K562 (cell line): ENCODE measurements around the gene KRTAP5-7. TPM values are rescaled to one million over a fixed set of nuclear protein-coding genes. Genes with fewer than 3 reads are reported as not detected.

ENCODE experiments used
- polyA plus RNA-seq, 8 experiments: library from polyadenylated mRNA; depleted of rRNA in 4 of 8; stranded (reverse) in 5 of 8; unstranded in 3 of 8; fragments of >200 nt; fragmentation: Nextera tagmentation in 2 of 8; fragmentation: Illumina TruSeq in 1 of 8; extraction: Ambion mirVana in 2 of 8; extraction: Trizol in 1 of 8; gene quantifications; 2 replicates each; pipeline versions ENCODE4 v1.2.1 to v1.2.3, GENCODE V29; 2011 to 2014; ENCODE audit warnings: inconsistent platforms in 1 of 8, missing spikeins in 1 of 8
- small RNA-seq: library from RNA; depleted of rRNA; stranded (forward); fragments of <200 nt; gene quantifications from one replicate; pipeline ENCODE3, GENCODE V24; 2014
- total RNA-seq, 7 experiments: library from RNA; depleted of rRNA in 6 of 7; stranded (reverse); fragments of >200 nt in 6 of 7; fragmentation: Illumina TruSeq in 2 of 7; extraction: Trizol in 2 of 7; gene quantifications; 2 replicates each; pipeline versions ENCODE4 v1.2.1 to v1.2.3, GENCODE V29; 2011 to 2021; ENCODE audit warnings: low replicate concordance in 1 of 7

Gene KRTAP5-7
- total and polyA plus RNA-seq, 9 of the 15 experiments (the other 6 are each of a cell fraction or from before 2014, with no cell fraction given), result not detected

Small RNA genes within 50 kb of the gene (small RNA-seq; reads per million reads assigned to genes)
- not detected for gene AP000867.1

Other genes starting within 250 kb of the KRTAP5-7 start
- 96.8 and 126 TPM in 2 replicates for gene DHCR7, start 78.9 kb upstream of the KRTAP5-7 start, total RNA-seq (2014; rRNA removed)
- gene DHCR7, start 78.9 kb upstream of the KRTAP5-7 start, total RNA-seq (2014; rRNA removed; fragmentation: Illumina TruSeq; extraction: Trizol), result 34.2 and 38.0 TPM in 2 replicates
- gene DHCR7, start 78.9 kb upstream of the KRTAP5-7 start, total RNA-seq (2015; rRNA removed; fragmentation: Illumina TruSeq; extraction: Trizol), result 45.5 and 48.0 TPM in 2 replicates
- gene DHCR7, start 78.9 kb upstream of the KRTAP5-7 start, total RNA-seq (2021), result 176 and 181 TPM in 2 replicates
- gene DHCR7, start 78.9 kb upstream of the KRTAP5-7 start, polyA plus RNA-seq (2011; rRNA removed), result 107 and 268 TPM in 2 replicates
- gene DHCR7, start 78.9 kb upstream of the KRTAP5-7 start, polyA plus RNA-seq (2014; fragmentation: Illumina TruSeq; extraction: Trizol), result 136 and 192 TPM in 2 replicates
- 10 to 100 TPM in 1 of 2 experiments, 1 to 10 TPM in 1; 8.4 to 14.5 TPM for gene DHCR7, start 78.9 kb upstream of the KRTAP5-7 start, polyA plus RNA-seq (2014; fragmentation: Nextera tagmentation; extraction: Ambion mirVana)
- gene DHCR7, start 78.9 kb upstream of the KRTAP5-7 start, polyA plus RNA-seq (2014; rRNA removed), result 82.4 and 83.0 TPM in 2 replicates
- 44.5 and 53.6 TPM in 2 replicates for gene NADSYN1, start 74.1 kb upstream of the KRTAP5-7 start, total RNA-seq (2014; rRNA removed)
- gene NADSYN1, start 74.1 kb upstream of the KRTAP5-7 start, total RNA-seq (2014; rRNA removed; fragmentation: Illumina TruSeq; extraction: Trizol), result 26.3 and 27.4 TPM in 2 replicates
- 41.7 and 42.8 TPM in 2 replicates for gene NADSYN1, start 74.1 kb upstream of the KRTAP5-7 start, total RNA-seq (2015; rRNA removed; fragmentation: Illumina TruSeq; extraction: Trizol)
- gene NADSYN1, start 74.1 kb upstream of the KRTAP5-7 start, total RNA-seq (2021), result 47.9 and 51.6 TPM in 2 replicates
- 43.2 and 51.7 TPM in 2 replicates for gene NADSYN1, start 74.1 kb upstream of the KRTAP5-7 start, polyA plus RNA-seq (2011; rRNA removed)
- gene NADSYN1, start 74.1 kb upstream of the KRTAP5-7 start, polyA plus RNA-seq (2014; fragmentation: Illumina TruSeq; extraction: Trizol), result 40.3 and 42.1 TPM in 2 replicates
- gene NADSYN1, start 74.1 kb upstream of the KRTAP5-7 start, polyA plus RNA-seq (2014; fragmentation: Nextera tagmentation; extraction: Ambion mirVana), result 10 to 100 TPM; 12.7 to 14.6 TPM
- gene NADSYN1, start 74.1 kb upstream of the KRTAP5-7 start, polyA plus RNA-seq (2014; rRNA removed), result 54.0 and 57.3 TPM in 2 replicates
- not detected in 2 replicates for gene KRTAP5-8, start 10.8 kb downstream of the KRTAP5-7 start, total RNA-seq (2014; rRNA removed)
- not detected in 2 replicates for gene KRTAP5-8, start 10.8 kb downstream of the KRTAP5-7 start, total RNA-seq (2014; rRNA removed; fragmentation: Illumina TruSeq; extraction: Trizol)
- not detected in 2 replicates for gene KRTAP5-8, start 10.8 kb downstream of the KRTAP5-7 start, total RNA-seq (2015; rRNA removed; fragmentation: Illumina TruSeq; extraction: Trizol)
- not detected in 2 replicates for gene KRTAP5-8, start 10.8 kb downstream of the KRTAP5-7 start, total RNA-seq (2021)
- not detected in 2 replicates for gene KRTAP5-8, start 10.8 kb downstream of the KRTAP5-7 start, polyA plus RNA-seq (2011; rRNA removed)
- gene KRTAP5-8, start 10.8 kb downstream of the KRTAP5-7 start, polyA plus RNA-seq (2014; fragmentation: Illumina TruSeq; extraction: Trizol), result not detected in 2 replicates
- not detected for gene KRTAP5-8, start 10.8 kb downstream of the KRTAP5-7 start, polyA plus RNA-seq (2014; fragmentation: Nextera tagmentation; extraction: Ambion mirVana)
- gene KRTAP5-8, start 10.8 kb downstream of the KRTAP5-7 start, polyA plus RNA-seq (2014; rRNA removed), result not detected in 2 replicates
- not detected in 2 replicates for gene KRTAP5-9, start 21.2 kb downstream of the KRTAP5-7 start, total RNA-seq (2014; rRNA removed)
- not detected in 2 replicates for gene KRTAP5-9, start 21.2 kb downstream of the KRTAP5-7 start, total RNA-seq (2014; rRNA removed; fragmentation: Illumina TruSeq; extraction: Trizol)
- not detected in 2 replicates for gene KRTAP5-9, start 21.2 kb downstream of the KRTAP5-7 start, total RNA-seq (2015; rRNA removed; fragmentation: Illumina TruSeq; extraction: Trizol)
- gene KRTAP5-9, start 21.2 kb downstream of the KRTAP5-7 start, total RNA-seq (2021), result not detected in 2 replicates
- not detected in 2 replicates for gene KRTAP5-9, start 21.2 kb downstream of the KRTAP5-7 start, polyA plus RNA-seq (2011; rRNA removed)
- gene KRTAP5-9, start 21.2 kb downstream of the KRTAP5-7 start, polyA plus RNA-seq (2014; fragmentation: Illumina TruSeq; extraction: Trizol), result not detected in 2 replicates
- not detected for gene KRTAP5-9, start 21.2 kb downstream of the KRTAP5-7 start, polyA plus RNA-seq (2014; fragmentation: Nextera tagmentation; extraction: Ambion mirVana)
- gene KRTAP5-9, start 21.2 kb downstream of the KRTAP5-7 start, polyA plus RNA-seq (2014; rRNA removed), result not detected in 2 replicates
- gene KRTAP5-10, start 38.3 kb downstream of the KRTAP5-7 start, total RNA-seq (2014; rRNA removed), result not detected in 2 replicates
- not detected in 2 replicates for gene KRTAP5-10, start 38.3 kb downstream of the KRTAP5-7 start, total RNA-seq (2014; rRNA removed; fragmentation: Illumina TruSeq; extraction: Trizol)
- not detected in 2 replicates for gene KRTAP5-10, start 38.3 kb downstream of the KRTAP5-7 start, total RNA-seq (2015; rRNA removed; fragmentation: Illumina TruSeq; extraction: Trizol)
- gene KRTAP5-10, start 38.3 kb downstream of the KRTAP5-7 start, total RNA-seq (2021), result not detected in 2 replicates
- gene KRTAP5-10, start 38.3 kb downstream of the KRTAP5-7 start, polyA plus RNA-seq (2011; rRNA removed), result not detected in 2 replicates
- gene KRTAP5-10, start 38.3 kb downstream of the KRTAP5-7 start, polyA plus RNA-seq (2014; fragmentation: Illumina TruSeq; extraction: Trizol), result not detected in 2 replicates
- gene KRTAP5-10, start 38.3 kb downstream of the KRTAP5-7 start, polyA plus RNA-seq (2014; fragmentation: Nextera tagmentation; extraction: Ambion mirVana), result not detected
- not detected in 2 replicates for gene KRTAP5-10, start 38.3 kb downstream of the KRTAP5-7 start, polyA plus RNA-seq (2014; rRNA removed)
- gene KRTAP5-11, start 55.6 kb downstream of the KRTAP5-7 start, total RNA-seq (2014; rRNA removed), result not detected in 2 replicates
- not detected in 2 replicates for gene KRTAP5-11, start 55.6 kb downstream of the KRTAP5-7 start, total RNA-seq (2014; rRNA removed; fragmentation: Illumina TruSeq; extraction: Trizol)
- gene KRTAP5-11, start 55.6 kb downstream of the KRTAP5-7 start, total RNA-seq (2015; rRNA removed; fragmentation: Illumina TruSeq; extraction: Trizol), result not detected in 2 replicates
- not detected in 2 replicates for gene KRTAP5-11, start 55.6 kb downstream of the KRTAP5-7 start, total RNA-seq (2021)
- gene KRTAP5-11, start 55.6 kb downstream of the KRTAP5-7 start, polyA plus RNA-seq (2011; rRNA removed), result not detected in 2 replicates
- gene KRTAP5-11, start 55.6 kb downstream of the KRTAP5-7 start, polyA plus RNA-seq (2014; fragmentation: Illumina TruSeq; extraction: Trizol), result not detected in 2 replicates
- not detected for gene KRTAP5-11, start 55.6 kb downstream of the KRTAP5-7 start, polyA plus RNA-seq (2014; fragmentation: Nextera tagmentation; extraction: Ambion mirVana)
- not detected in 2 replicates for gene KRTAP5-11, start 55.6 kb downstream of the KRTAP5-7 start, polyA plus RNA-seq (2014; rRNA removed)